Neural progenitor cell (in vitro differentiated cells): ENCODE results near the gene WDR70. TPM values are rescaled to one million over a fixed set of nuclear protein-coding genes. Genes with fewer than 3 reads are reported as not detected.
"Not testable (repeated sequence)": the region's sequence is repeated elsewhere in the genome, so short reads cannot be mapped to it uniquely, and the experiment has no call there.

Source experiments
- DNase-seq: peaks from one replicate; pipeline ENCODE4 v3.0.0-alpha.2; 2016; ENCODE audit warnings: low spot score
- H2AFZ ChIP-seq: fragments of 200-600 bp; sonication (generic); replicated peaks from 2 replicates; pipeline ENCODE4 v1.6.1; 2016; ENCODE audit warnings: antibody characterized with exemption
- H3F3A ChIP-seq: fragments of 200-600 bp; sonication (generic); 2 replicates; pipeline ENCODE4 v1.6.1; 2016; ENCODE audit warnings: antibody characterized with exemption, low read depth
- H3K27ac ChIP-seq: fragments of 200-600 bp; sonication (generic); 2 replicates; pipeline ENCODE4 v1.5.1; 2016; ENCODE audit warnings: mild to moderate bottlenecking
- H3K27me3 ChIP-seq: fragments of 200-600 bp; sonication (generic); 2 replicates; pipeline ENCODE4 v1.6.1; 2016; ENCODE audit warnings: mild to moderate bottlenecking, moderate library complexity
- H3K36me3 ChIP-seq: fragments of 200-600 bp; sonication (generic); 2 replicates; pipeline ENCODE4 v1.5.1; 2016
- H3K4me1 ChIP-seq: fragments of 200-600 bp; sonication (generic); 2 replicates; pipeline ENCODE4 v1.6.1; 2016; ENCODE audit warnings: mixed run types
- H3K4me2 ChIP-seq: fragments of 200-600 bp; sonication (generic); 2 replicates; pipeline ENCODE4 v1.6.1; 2016
- H3K4me3 ChIP-seq: fragments of 200-600 bp; sonication (generic); 2 replicates; pipeline ENCODE4 v1.5.1; 2016
- H3K79me2 ChIP-seq: fragments of 200-600 bp; sonication (generic); 2 replicates; pipeline ENCODE4 v1.6.1; 2016; ENCODE audit warnings: low read depth
- H3K9ac ChIP-seq: fragments of 200-600 bp; sonication (generic); 2 replicates; pipeline ENCODE4 v1.6.1; 2016
- H3K9me3 ChIP-seq: fragments of 200-600 bp; sonication (generic); 2 replicates; pipeline ENCODE4 v1.5.1; 2016; ENCODE audit warnings: low read depth
- H4K20me1 ChIP-seq: fragments of 200-600 bp; sonication (generic); 2 replicates; pipeline ENCODE4 v1.6.1; 2016; ENCODE audit warnings: low read depth
- H3K27ac Mint-ChIP-seq: 3 replicates; pipeline ENCODE4 v1.8.0; 2021; ENCODE audit warnings: mixed read lengths
- H3K27me3 Mint-ChIP-seq: 2 replicates; pipeline ENCODE4 v1.8.0; 2022; ENCODE audit warnings: low read depth, mild to moderate bottlenecking, inconsistent platforms, moderate library complexity, mixed read lengths; ENCODE audit not compliant: insufficient read depth
- H3K36me3 Mint-ChIP-seq: 3 replicates; pipeline ENCODE4 v1.8.0; 2021; ENCODE audit warnings: mixed read lengths
- H3K4me1 Mint-ChIP-seq: 3 replicates; pipeline ENCODE4 v1.8.0; 2021; ENCODE audit warnings: mixed read lengths
- H3K4me3 Mint-ChIP-seq: 3 replicates; pipeline ENCODE4 v1.8.0; 2021; ENCODE audit warnings: mild to moderate bottlenecking, moderate library complexity, mixed read lengths
- H3K9me3 Mint-ChIP-seq: 3 replicates; pipeline ENCODE4 v1.8.0; 2020; ENCODE audit warnings: mixed read lengths
- EZH2 ChIP-seq: fragments of 200-600 bp; sonication (generic); IDR thresholded peaks from 2 replicates; pipeline ENCODE4 v1.6.1; 2017; ENCODE audit warnings: antibody characterized with exemption, mild to moderate bottlenecking, moderate library complexity
- EZH2phosphoT487 ChIP-seq: fragments of 200-600 bp; sonication (generic); IDR thresholded peaks from 2 replicates; pipeline ENCODE4 v1.6.1; 2017; ENCODE audit warnings: antibody characterized with exemption
- total RNA-seq: library from RNA; depleted of rRNA; stranded (reverse); fragments of >200 nt; gene quantifications from 2 replicates; pipeline ENCODE4 v1.2.3, GENCODE V29; 2015; ENCODE audit warnings: low replicate concordance
- TF ChIP-seq, protein P1 (sequence below): fragments of 200-600 bp; sonication (generic); IDR thresholded peaks from 2 replicates; pipeline ENCODE4 v1.5.1; 2017; ENCODE audit warnings: antibody characterized with exemption, mild to moderate bottlenecking

The WDR70 gene
- total RNA-seq, 1 donor from 2014 or later: 46.2 TPM

DNA sequence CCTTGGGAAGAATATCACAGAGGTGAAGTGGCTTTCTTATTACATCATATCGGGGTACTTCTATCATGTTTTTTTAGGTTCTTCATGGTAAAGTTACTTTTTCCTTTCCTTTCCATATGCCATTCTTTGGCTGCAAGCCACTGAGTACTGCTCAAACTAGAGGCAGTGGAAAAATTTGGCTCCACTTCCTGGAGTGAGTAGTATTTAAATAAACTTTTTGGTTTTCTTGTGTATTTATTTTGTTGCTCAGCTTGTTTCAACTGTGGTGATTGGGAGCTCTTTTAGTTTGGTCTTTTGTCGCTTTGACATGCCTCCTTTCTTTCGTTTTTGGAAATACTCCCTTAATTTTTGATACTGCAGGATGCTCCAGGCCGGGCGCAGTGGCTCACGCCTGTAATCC, 69.8 kb downstream of the WDR70 start:
- peaks cover 34% of the 10 kb centered on the region for H3K36me3 Mint-ChIP-seq
- Histone ChIP-seq H2AFZ (no peak overlapping the region), H3K4me2 (no peak overlapping the region), H3K4me1 (no peaks in the 10 kb centered on the region), H3K79me2 (no peaks in the 10 kb centered on the region), H3K27ac (no peak overlapping the region), H3K4me3 (no peak overlapping the region), H3K9ac (no peak overlapping the region), H3K27me3 (no peaks in the 10 kb centered on the region), H3F3A (no peaks in the 10 kb centered on the region), H3K9me3 (no peaks in the 10 kb centered on the region), H3K36me3 (no peaks in the 10 kb centered on the region), H4K20me1 (no peaks in the 10 kb centered on the region)
- DNase-seq: no peak
- no peaks in the 10 kb centered on the region for H3K27me3 Mint-ChIP-seq
- H3K27ac Mint-ChIP-seq: no peak overlapping the region
- H3K4me3 Mint-ChIP-seq: no peak overlapping the region
- H3K9me3 Mint-ChIP-seq: peaks cover 8% of the 10 kb centered on the region
- TF ChIP-seq EZH2 (no peak), EZH2phosphoT487 (no peak)
- TF ChIP-seq, protein P1, sequence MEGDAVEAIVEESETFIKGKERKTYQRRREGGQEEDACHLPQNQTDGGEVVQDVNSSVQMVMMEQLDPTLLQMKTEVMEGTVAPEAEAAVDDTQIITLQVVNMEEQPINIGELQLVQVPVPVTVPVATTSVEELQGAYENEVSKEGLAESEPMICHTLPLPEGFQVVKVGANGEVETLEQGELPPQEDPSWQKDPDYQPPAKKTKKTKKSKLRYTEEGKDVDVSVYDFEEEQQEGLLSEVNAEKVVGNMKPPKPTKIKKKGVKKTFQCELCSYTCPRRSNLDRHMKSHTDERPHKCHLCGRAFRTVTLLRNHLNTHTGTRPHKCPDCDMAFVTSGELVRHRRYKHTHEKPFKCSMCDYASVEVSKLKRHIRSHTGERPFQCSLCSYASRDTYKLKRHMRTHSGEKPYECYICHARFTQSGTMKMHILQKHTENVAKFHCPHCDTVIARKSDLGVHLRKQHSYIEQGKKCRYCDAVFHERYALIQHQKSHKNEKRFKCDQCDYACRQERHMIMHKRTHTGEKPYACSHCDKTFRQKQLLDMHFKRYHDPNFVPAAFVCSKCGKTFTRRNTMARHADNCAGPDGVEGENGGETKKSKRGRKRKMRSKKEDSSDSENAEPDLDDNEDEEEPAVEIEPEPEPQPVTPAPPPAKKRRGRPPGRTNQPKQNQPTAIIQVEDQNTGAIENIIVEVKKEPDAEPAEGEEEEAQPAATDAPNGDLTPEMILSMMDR: no peak
- no peaks in the 10 kb centered on the region for H3K4me1 Mint-ChIP-seq

DNA sequence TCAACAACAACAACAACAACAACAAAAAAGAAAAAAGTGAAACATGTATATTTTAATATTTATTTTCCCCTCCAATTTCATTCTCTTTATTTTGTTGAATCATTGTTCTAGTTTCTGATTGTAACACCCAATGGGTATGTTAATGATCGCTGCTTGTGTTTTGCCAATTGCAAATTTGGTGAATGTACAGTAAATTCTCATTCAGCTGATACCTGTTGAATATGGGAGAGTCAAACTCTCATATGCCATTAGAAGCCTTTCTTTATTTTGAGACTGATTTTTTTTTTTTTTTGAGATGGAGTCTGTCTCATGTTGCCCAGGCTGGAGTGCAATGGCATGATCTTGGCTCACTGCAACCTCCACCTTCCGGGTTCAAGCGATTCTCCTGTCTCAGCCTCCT, 72.9 kb downstream of the WDR70 start:
- H4K20me1 ChIP-seq, H3K36me3 ChIP-seq, H3K27ac ChIP-seq, H3K9ac ChIP-seq, H3K4me3 ChIP-seq, H3K9me3 Mint-ChIP-seq, DNase-seq, H3K27ac Mint-ChIP-seq, H3K9me3 ChIP-seq, H3K4me1 Mint-ChIP-seq, H3K4me3 Mint-ChIP-seq, H3K27me3 Mint-ChIP-seq, H3K4me2 ChIP-seq, H3K79me2 ChIP-seq, H3F3A ChIP-seq, H3K4me1 ChIP-seq, H3K27me3 ChIP-seq, H2AFZ ChIP-seq: not testable (repeated sequence)
- H3K36me3 Mint-ChIP-seq: peaks cover 20% of the 10 kb centered on the region

DNA sequence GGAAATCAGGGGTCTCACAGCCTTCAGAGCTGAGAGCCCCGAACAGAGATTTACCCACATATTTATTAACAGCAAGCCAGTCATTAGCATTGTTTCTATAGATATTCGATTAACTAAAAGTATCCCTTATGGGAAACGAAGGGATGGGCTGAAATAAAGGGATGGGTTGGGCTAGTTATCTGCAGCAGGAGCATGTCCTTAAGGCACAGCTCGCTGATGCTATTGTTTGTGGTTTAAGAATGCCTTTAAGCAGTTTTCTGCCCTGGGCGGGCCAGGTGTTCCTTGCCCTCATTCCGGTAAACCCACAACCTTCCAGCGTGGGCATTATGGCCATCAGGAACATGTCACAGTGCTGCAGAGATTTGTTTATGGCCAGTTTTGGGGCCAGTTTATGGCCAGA, 74.1 kb downstream of the WDR70 start:
- H3K27me3 ChIP-seq, H3K27ac ChIP-seq, H3K36me3 ChIP-seq, H3K9ac ChIP-seq, H3K79me2 ChIP-seq, H3K9me3 ChIP-seq, H3K4me2 ChIP-seq, H3F3A ChIP-seq, H3K4me3 Mint-ChIP-seq, H3K27ac Mint-ChIP-seq, H3K27me3 Mint-ChIP-seq, H2AFZ ChIP-seq, DNase-seq, H3K4me1 Mint-ChIP-seq, H3K4me3 ChIP-seq, H4K20me1 ChIP-seq, H3K9me3 Mint-ChIP-seq, H3K4me1 ChIP-seq: not testable (repeated sequence)
- peaks cover 15% of the 10 kb centered on the region for H3K36me3 Mint-ChIP-seq

DNA sequence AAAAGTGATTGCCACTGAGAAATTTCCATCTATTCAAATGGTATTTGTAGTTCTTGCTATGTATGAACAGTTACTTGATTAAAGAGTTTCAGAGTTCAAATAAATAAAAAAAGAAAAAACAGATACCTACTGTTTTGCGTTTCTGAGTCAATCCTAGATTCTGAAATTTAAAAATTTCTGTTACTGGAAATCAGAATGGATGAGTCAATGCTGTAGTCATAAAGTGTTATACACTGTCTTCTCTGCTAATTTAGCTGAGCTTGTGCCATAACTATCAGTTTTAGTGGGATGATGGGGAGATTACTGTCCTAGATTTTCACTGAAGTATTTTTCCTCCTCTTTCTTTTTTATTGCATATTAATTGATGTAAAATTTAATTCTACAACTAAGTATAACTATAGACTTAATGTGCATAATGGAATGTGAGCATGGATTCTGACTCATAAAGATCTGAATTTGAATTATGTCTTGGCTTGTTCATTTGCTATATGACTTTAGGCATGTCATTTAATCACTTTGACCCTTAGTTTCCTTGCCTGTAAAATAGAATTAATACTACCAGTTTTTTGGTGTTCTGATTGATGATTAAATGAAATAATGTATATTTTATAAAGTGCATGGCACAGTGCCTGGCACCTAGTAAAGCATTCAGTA, 75.4 kb downstream of the WDR70 start:
- not testable (repeated sequence) for H3K79me2 ChIP-seq, H3K9me3 ChIP-seq, H3F3A ChIP-seq, H4K20me1 ChIP-seq, H3K4me1 ChIP-seq, DNase-seq, H3K4me3 ChIP-seq, H3K27me3 ChIP-seq, H3K27me3 Mint-ChIP-seq, H3K4me3 Mint-ChIP-seq, H3K27ac Mint-ChIP-seq, H3K4me2 ChIP-seq, H3K4me1 Mint-ChIP-seq, H3K9me3 Mint-ChIP-seq, H3K27ac ChIP-seq, H3K9ac ChIP-seq, H3K36me3 ChIP-seq, H2AFZ ChIP-seq
- H3K36me3 Mint-ChIP-seq: peaks cover 12% of the 10 kb centered on the region

DNA sequence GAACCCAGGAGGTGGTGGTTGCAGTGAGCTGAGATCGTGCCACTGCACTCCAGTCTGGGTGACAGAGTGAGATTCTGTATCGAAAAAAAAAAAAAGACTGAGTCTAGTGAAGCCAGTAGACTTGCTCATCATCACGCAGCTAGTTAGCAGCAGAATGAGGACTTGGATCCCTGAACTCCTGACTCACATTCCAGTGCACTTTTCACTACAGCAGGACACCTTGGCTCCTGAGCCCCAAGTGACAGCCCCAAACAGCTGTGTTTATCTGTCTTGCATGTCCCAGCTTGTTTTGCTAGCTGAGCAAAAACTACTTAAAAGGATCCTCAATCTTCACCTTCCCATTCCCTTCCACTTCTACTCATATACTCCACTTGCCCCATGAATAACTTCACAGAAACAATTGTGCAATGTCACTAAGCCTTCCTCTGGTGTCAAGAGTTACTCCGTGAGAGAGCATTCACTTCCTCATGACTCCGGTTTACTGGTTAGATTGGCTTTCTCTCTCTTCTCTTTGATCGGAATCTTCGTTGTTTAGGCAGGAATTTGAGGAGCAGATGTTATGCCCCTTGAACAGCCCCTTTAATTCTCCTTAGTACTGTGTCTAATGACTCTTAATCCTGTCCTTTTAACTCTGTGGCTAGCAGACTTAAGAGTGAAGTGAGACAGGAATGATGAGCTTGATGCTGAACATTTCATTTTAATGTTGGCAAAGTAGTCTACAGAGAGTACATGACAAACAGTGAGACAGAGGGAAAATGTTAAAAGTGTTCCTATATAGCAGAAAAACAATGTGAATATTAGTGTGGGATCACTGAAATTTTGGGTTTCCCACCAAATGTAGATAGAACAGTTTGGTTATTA, 84.3 kb downstream of the WDR70 start:
- H3K9me3 ChIP-seq: not testable (repeated sequence)

DNA sequence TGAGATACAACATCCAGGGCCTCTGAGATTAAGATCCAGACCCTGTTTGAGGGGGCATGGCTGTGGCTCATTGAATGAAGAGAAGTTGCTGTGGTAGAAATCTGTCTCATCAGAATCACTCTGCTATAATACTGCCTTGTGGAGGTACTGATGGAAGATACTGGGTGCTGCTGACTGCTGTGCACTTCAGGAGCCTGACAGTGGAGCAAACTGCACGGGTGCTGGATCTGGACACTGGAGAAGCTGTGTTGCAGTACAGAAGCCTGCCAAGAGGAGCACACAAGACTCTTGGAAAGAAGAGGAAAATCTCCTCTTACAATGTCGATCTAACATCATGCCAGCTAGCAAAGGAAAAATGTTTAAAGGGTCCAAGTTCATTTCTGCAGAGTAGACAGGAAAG, 85.5 kb downstream of the WDR70 start:
- not testable (repeated sequence) for H4K20me1 ChIP-seq, H2AFZ ChIP-seq, H3K4me1 ChIP-seq, H3K4me1 Mint-ChIP-seq, H3K27me3 Mint-ChIP-seq, DNase-seq, H3F3A ChIP-seq, H3K4me3 Mint-ChIP-seq, H3K4me2 ChIP-seq, H3K4me3 ChIP-seq, H3K27ac Mint-ChIP-seq, H3K9ac ChIP-seq, H3K9me3 Mint-ChIP-seq, H3K36me3 Mint-ChIP-seq, H3K9me3 ChIP-seq, H3K27ac ChIP-seq, H3K27me3 ChIP-seq, H3K79me2 ChIP-seq, H3K36me3 ChIP-seq

More for the DNA sequence above, 84.3 kb downstream of the WDR70 start:
- H3K4me3 ChIP-seq, H3K4me3 Mint-ChIP-seq, H3K9ac ChIP-seq, H4K20me1 ChIP-seq, H3K4me1 Mint-ChIP-seq, H3K9me3 Mint-ChIP-seq, H3F3A ChIP-seq, H3K27me3 ChIP-seq, H3K27ac ChIP-seq, H3K79me2 ChIP-seq, H3K27me3 Mint-ChIP-seq, H3K36me3 Mint-ChIP-seq, H2AFZ ChIP-seq, H3K27ac Mint-ChIP-seq, H3K36me3 ChIP-seq, H3K4me1 ChIP-seq: not testable (repeated sequence)
- H3K4me2 ChIP-seq: peak overlapping the region; percentile 47
- peak; percentile 51 for DNase-seq

DNA sequence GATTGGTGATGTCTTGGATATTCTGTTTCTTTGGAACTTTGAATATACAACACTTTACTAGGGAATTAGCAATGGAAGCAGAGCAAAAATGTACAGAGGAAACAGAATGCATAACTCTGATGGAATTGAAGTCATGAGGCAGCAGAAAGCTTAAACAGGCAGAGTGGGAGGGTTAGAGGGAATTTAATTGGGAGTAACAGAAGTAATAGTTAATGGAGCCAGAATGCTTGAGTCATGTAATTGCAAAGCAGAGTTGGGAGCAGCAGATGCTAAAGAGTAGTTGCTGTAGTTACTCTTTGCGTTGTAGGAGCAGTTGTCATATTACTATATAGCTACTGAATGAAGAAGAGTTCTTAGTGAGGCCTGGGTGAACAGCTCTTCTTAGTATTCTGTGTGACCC, 90.3 kb downstream of the WDR70 start:
- not testable (repeated sequence) for H3K27me3 Mint-ChIP-seq, H3K36me3 ChIP-seq, H3K9me3 ChIP-seq, H3K9ac ChIP-seq, H2AFZ ChIP-seq, H3K27ac ChIP-seq, H3K27me3 ChIP-seq, DNase-seq, H3K79me2 ChIP-seq, H3K4me1 ChIP-seq, H3F3A ChIP-seq, H3K4me3 Mint-ChIP-seq, H3K4me1 Mint-ChIP-seq, H4K20me1 ChIP-seq, H3K4me2 ChIP-seq, H3K27ac Mint-ChIP-seq, H3K4me3 ChIP-seq, H3K9me3 Mint-ChIP-seq
- peaks cover 12% of the 10 kb centered on the region for H3K36me3 Mint-ChIP-seq
